OCI-LY3 (cell line): ENCODE measurements around the gene CTSE.

Experiments
- EZH2phosphoT487 ChIP-seq: fragments of 200-600 bp; shearing (Covaris generic); IDR thresholded peaks from 2 replicates; pipeline ENCODE4 v1.6.1; 2018; ENCODE audit warnings: antibody characterized with exemption, mixed run types, low read depth
- TF ChIP-seq, protein P1 (sequence below): fragments of 200-600, 300-600 bp; sonication (generic); IDR thresholded peaks from 2 replicates; pipeline ENCODE4 v1.5.1; 2014; ENCODE audit warnings: antibody characterized with exemption, low read length, low read depth

DNA sequence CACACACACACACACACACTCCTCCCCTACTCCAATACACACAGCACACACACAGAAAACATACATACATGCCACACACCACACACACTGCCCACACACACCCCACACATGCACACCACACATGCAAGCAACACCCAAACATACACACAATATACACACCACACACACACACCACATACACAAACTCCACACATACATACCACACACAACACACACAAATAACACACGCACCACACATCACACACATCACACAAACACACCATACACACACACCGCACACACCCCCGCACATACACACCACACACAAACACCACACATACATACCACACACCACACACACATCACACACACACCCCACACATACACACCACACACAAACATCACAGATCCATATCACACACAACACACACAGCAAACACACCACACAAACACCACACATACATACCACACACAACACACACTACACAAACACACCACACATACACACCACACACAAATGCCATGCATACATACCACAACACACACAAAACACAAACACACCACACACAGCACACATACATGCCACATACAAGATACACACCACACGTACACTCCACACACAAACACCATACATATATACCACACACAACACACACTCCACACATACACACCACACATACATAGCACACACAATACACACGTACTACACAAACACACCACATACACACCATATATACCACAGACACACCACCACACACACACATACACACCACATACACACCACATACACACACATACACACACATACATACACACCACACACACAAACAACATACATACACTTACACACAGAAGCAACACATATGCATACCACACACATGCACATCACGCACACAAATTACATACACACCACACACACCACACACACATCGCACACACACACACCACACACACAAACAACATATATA, 19.6 kb downstream of the CTSE start:
- TF ChIP-seq, protein P1, sequence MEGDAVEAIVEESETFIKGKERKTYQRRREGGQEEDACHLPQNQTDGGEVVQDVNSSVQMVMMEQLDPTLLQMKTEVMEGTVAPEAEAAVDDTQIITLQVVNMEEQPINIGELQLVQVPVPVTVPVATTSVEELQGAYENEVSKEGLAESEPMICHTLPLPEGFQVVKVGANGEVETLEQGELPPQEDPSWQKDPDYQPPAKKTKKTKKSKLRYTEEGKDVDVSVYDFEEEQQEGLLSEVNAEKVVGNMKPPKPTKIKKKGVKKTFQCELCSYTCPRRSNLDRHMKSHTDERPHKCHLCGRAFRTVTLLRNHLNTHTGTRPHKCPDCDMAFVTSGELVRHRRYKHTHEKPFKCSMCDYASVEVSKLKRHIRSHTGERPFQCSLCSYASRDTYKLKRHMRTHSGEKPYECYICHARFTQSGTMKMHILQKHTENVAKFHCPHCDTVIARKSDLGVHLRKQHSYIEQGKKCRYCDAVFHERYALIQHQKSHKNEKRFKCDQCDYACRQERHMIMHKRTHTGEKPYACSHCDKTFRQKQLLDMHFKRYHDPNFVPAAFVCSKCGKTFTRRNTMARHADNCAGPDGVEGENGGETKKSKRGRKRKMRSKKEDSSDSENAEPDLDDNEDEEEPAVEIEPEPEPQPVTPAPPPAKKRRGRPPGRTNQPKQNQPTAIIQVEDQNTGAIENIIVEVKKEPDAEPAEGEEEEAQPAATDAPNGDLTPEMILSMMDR = no peak
- no peak for TF ChIP-seq EZH2phosphoT487
